ENCODE measurements around the gene FCHO1. TPM values are rescaled to one million over a fixed set of nuclear protein-coding genes. Genes with fewer than 3 reads are reported as not detected.
A peak's percentile ranks its signal among the peaks of the same experiment; 100 is the strongest.

Gene FCHO1
- 1 to 10 TPM; 1.6 to 5.3 (median 2.9) TPM for total RNA-seq

- no peaks in the 10 kb centered on the region for H3K4me1 ChIP-seq
- no peaks in the 10 kb centered on the region for H3K27me3 ChIP-seq
- no peak for TF ChIP-seq POLR2AphosphoS5 (IDR thresholded peaks at IDR 0.05)
- TF ChIP-seq POLR2A (IDR thresholded peaks at IDR 0.05), result no peak
- no peak for TF ChIP-seq CTCF (IDR thresholded peaks at IDR 0.05)
- H3K36me3 ChIP-seq, result no peaks in the 10 kb centered on the region
- intact Hi-C loops (cut with DNase I; ENCODE audit: low total_unique reads), result no loop called here
- H3K27ac ChIP-seq, result no peak within 1 kb of the TSS
- no peak for DNase-seq (ENCODE audit: low spot score in 2 of 2)
- H3K4me3 ChIP-seq, result peak within 1 kb of the TSS in 1 of 3 donors; percentile 20
- no peaks in the 10 kb centered on the region for H3K9me3 ChIP-seq
Observed at GRCh38 chr19:17751103-17751911, at the start of gene FCHO1. TSS of gene FCHO1 (plus strand) at chr19:17751477. CDS start at chr19:17755165, 3,688 bp downstream.

GRCh38 chr19:17703824-17704463, 47.3 kb upstream of the FCHO1 start:
- Histone ChIP-seq H3K36me3 (no peaks in the 10 kb centered on the region), H3K4me1 (no peaks in the 10 kb centered on the region), H3K27me3 (peaks cover 0 to 9% of the 10 kb centered on the region in 2 donors), H3K4me3 (no peak overlapping the region), H3K9me3 (no peaks in the 10 kb centered on the region), H3K27ac (no peak overlapping the region)
- no peak for DNase-seq (ENCODE audit: low spot score in 2 of 2)
- intact Hi-C loops (cut with DNase I; ENCODE audit: low total_unique reads), result no loop called here
- TF ChIP-seq POLR2AphosphoS5 (IDR thresholded peaks at IDR 0.05) (no peak), CTCF (IDR thresholded peaks at IDR 0.05) (peak in 2 of 3 donors; percentile 32 to 71)

GRCh38 chr19:17706750-17707181, 44.5 kb upstream of the FCHO1 start:
- no peaks in the 10 kb centered on the region for H3K36me3 ChIP-seq
- H3K4me1 ChIP-seq, result no peaks in the 10 kb centered on the region
- no peaks in the 10 kb centered on the region for H3K27me3 ChIP-seq
- no peak overlapping the region for H3K27ac ChIP-seq
- intact Hi-C loops (cut with DNase I; ENCODE audit: low total_unique reads), result no loop called here
- no peak for DNase-seq (ENCODE audit: low spot score in 2 of 2)
- no peak for TF ChIP-seq CTCF (IDR thresholded peaks at IDR 0.05)
- TF ChIP-seq POLR2A (IDR thresholded peaks at IDR 0.05), result no peak
- TF ChIP-seq POLR2AphosphoS5 (IDR thresholded peaks at IDR 0.05), result no peak
- no peaks in the 10 kb centered on the region for H3K9me3 ChIP-seq
- no peak overlapping the region for H3K4me3 ChIP-seq

- TF ChIP-seq POLR2AphosphoS5 (IDR thresholded peaks at IDR 0.05) (no peak), POLR2A (IDR thresholded peaks at IDR 0.05) (no peak), CTCF (IDR thresholded peaks at IDR 0.05) (no peak)
- DNase-seq (ENCODE audit: low spot score in 2 of 2), result no peak
- Histone ChIP-seq H3K4me1 (no peaks in the 10 kb centered on the region), H3K27ac (peak overlapping the region; percentile 50 to 65), H3K36me3 (no peaks in the 10 kb centered on the region), H3K27me3 (no peaks in the 10 kb centered on the region), H3K9me3 (no peaks in the 10 kb centered on the region), H3K4me3 (no peak overlapping the region)
- intact Hi-C loops (cut with DNase I; ENCODE audit: low total_unique reads), result loop anchor here (5.0 kb wide), 1 partner anchor 45 kb away; no protein-coding TSS in a partner anchor
Observed at GRCh38 chr19:17711851-17712250, 39.4 kb upstream of the FCHO1 start.
